SIG-M5 treated with dmso at 0.1 percent for 504 hours (cell line): Measurements from ENCODE around the gene COMMD4.
"Not testable (repeated sequence)": the region's sequence is repeated elsewhere in the genome, so short reads cannot be mapped to it uniquely, and the experiment has no call there.

Experiments
- DNase-seq: peaks from one replicate; lab custom pipeline; 2025; ENCODE audit not compliant: unreplicated experiment; lab: John Stamatoyannopoulos, UW

COMMD4 gene

DNA sequence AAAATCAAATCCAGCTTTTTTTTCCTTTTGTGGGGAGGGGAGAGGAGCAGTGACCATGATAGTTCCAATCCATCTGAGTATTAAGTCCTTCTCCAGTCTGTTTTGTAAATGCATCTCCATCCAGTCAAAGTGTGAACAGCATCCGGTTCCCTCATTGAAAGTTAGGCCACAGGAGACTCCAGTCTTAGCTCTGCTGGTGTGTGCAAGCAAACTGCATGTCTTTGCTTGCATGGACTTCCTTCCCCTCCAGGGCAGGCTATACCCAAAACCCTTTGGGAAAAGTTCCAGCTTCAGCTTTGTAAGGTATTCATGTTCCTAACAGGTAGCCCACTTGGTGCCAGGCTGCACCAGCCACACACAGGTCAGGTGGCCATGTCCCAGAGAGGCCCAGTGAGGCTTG is 35.6 kb downstream of the COMMD4 start:
- no peak for DNase-seq

DNA sequence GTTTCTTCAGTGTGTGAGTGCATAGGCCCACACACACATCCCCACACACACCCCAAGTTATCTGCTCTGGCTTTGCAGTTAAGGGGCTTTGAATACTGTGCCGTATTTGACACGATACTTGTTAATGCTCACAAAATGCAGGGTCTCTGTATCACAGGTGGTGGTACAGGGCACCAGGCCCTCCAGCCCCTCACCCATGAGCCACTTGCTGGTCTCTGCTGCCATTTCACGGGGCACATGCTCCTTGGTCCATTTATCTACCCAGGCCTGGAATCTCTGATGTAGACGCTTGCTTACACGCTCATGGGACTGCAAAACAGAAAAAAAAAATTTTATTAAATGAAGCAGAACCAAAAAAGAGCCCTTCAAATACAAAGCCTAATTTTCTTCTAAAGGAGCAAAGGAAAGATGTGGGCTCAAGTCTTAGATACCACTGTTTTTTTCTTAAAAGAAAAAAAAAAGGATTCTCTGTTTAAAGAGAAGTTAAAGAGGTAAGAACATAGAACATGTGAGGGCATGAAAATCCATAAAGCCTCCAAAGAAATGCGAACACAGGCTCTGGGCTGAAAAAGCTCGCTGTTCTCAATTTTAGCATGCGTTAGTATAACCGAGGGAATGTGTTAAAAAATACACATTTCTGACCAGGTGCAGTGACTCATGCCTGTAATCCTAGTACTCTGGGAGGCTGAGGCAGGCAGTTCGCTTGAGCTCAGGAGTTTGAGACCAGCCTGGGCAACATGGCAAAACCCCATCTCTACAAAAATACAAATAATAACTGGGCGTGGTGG is 36.2 kb downstream of the COMMD4 start:
- DNase-seq, result no peak

DNA sequence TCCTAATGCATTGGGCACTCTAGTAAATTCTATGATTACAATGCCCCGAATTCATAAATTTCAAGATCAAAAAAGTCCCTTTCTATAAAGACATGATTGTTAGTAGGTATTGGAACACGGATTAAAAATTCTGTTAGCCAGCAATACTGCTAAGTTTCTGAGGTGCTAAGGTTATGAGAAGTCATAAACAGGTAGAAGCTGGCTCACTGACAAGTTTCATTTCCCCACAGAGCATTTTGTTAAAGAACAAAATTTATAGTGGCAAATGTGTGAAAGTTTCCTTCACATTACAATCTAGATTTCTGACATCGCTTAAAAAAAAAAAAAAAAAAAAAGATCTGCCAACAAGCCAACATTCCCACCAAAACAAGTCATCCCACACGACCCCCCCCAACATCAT is 44.9 kb downstream of the COMMD4 start:
- no peak for DNase-seq

DNA sequence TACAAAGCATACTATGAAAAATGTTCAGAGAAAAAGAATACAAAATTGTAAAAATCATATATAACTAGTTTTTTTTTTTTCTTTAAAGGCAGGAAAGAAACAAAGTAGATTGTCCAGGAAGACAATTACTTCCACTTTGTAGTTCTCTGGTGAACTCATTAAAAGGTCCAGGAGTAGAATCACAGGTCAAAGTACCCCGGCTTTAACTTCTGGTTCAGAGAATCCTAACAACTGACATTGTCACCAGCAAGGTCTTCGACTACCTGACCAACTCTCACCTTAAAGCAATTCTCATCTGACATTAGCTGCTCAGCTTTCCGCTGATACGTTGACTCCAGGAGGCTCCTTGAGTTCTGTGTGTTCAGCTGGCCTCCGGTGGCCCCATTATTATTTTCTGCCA is 48.1 kb downstream of the COMMD4 start:
- not testable (repeated sequence) for DNase-seq
